Panc1 (cell line): ENCODE measurements around the gene STEAP3. TPM values are rescaled to one million over a fixed set of nuclear protein-coding genes. Genes with fewer than 3 reads are reported as not detected.

Experiments used
- ATAC-seq: fragments of 200-7000 bp; cut with Tn5 transposase; 2 replicates; pipeline ENCODE4 v1.9.1; 2020; ENCODE audit warnings: mild to moderate bottlenecking, moderate library complexity
- BruUV-seq: library from RNA; stranded (reverse); fragments of 400-500 nt; replicated peaks from 2 replicates; lab custom pipeline; 2021; lab: Mats Ljungman, UMichigan
- CTCF ChIA-PET: fragments of 300-600 bp; sonication (Branson Sonifier 250); formaldehyde crosslinking; loops from one replicate; lab custom pipeline; 2022; ENCODE audit warnings: antibody characterized with exemption; lab: Charles Lee
- POLR2A ChIA-PET: fragments of 300-600 bp; sonication (Branson Sonifier 250); formaldehyde crosslinking; loops from one replicate; lab custom pipeline; 2022; ENCODE audit warnings: antibody characterized with exemption; lab: Charles Lee
- DNase-seq: peaks from one replicate; pipeline ENCODE4 v3.0.0-alpha.2; 2010; ENCODE audit warnings: low read depth, low spot score
- H3K27ac ChIP-seq: 2 replicates; pipeline ENCODE4 v1.5.1; 2011; ENCODE audit warnings: mild to moderate bottlenecking, low read length, inconsistent platforms
- H3K27me3 ChIP-seq: fragments of 200-500 bp; sonication (Bioruptor generic); 2 replicates; pipeline ENCODE4 v1.6.0; 2014; ENCODE audit warnings: low read length, inconsistent platforms; ENCODE audit not compliant: control insufficient read depth, insufficient read depth
- H3K36me3 ChIP-seq: fragments of 200-500 bp; sonication (Bioruptor generic); 2 replicates; pipeline ENCODE4 v1.5.1; 2014; ENCODE audit warnings: inconsistent platforms, mild to moderate bottlenecking, low read length, moderate library complexity; ENCODE audit not compliant: control insufficient read depth, insufficient read depth
- H3K4me1 ChIP-seq: 2 replicates; pipeline ENCODE4 v1.5.1; 2011; ENCODE audit warnings: inconsistent platforms, mild to moderate bottlenecking, low read length, moderate library complexity; ENCODE audit not compliant: control insufficient read depth, insufficient read depth
- H3K4me3 ChIP-seq, 2 experiments: 2 replicates each; pipeline ENCODE4 v1.5.1; 2011 to 2012; ENCODE audit warnings: low read depth in 2 of 2, low read length in 2 of 2, mild to moderate bottlenecking in 2 of 2, inconsistent platforms in 1 of 2, moderate library complexity in 1 of 2
- H3K9me3 ChIP-seq: fragments of 200-500 bp; sonication (Bioruptor generic); 2 replicates; pipeline ENCODE4 v1.5.1; 2014; ENCODE audit warnings: low read depth, mild to moderate bottlenecking, inconsistent platforms, low read length, moderate library complexity; ENCODE audit not compliant: control insufficient read depth, insufficient read depth
- POLR2AphosphoS5 ChIP-seq: IDR thresholded peaks from 2 replicates; pipeline ENCODE4 v1.6.1; 2012; ENCODE audit warnings: mild to moderate bottlenecking, low read depth, low read length, moderate library complexity
- SIN3A ChIP-seq: IDR thresholded peaks from 2 replicates; pipeline ENCODE4 v1.6.1; 2012; ENCODE audit warnings: low read depth, mild to moderate bottlenecking, low read length, moderate library complexity, borderline replicate concordance; ENCODE audit not compliant: insufficient read depth
- TCF7L2 ChIP-seq: IDR thresholded peaks from 2 replicates; pipeline ENCODE4 v1.6.1; 2011; ENCODE audit warnings: mild to moderate bottlenecking, low read depth, low read length, inconsistent platforms
- in situ Hi-C: cut with HindIII; loops from 2 replicates; pipeline ENCODE4 v1.10.0; 2016; ENCODE audit warnings: low sequenced_read_pairs, low pct_unique_long_range_greater_than_20kb
- intact Hi-C: fragments of 100-400 bp; cut with micrococcal nuclease; formaldehyde crosslinking; loops from one replicate; pipeline ENCODE4 v1.10.0; 2022; ENCODE audit not compliant: unreplicated experiment
- total RNA-seq: library from RNA; stranded (reverse); gene quantifications from one replicate; pipeline ENCODE4 v1.2.1, GENCODE V29; 2021; ENCODE audit not compliant: unreplicated experiment
- TF ChIP-seq, protein P1 (sequence below): fragments of 450-650 bp; IDR thresholded peaks from 2 replicates; pipeline ENCODE4 v1.5.1; 2017; ENCODE audit warnings: mild to moderate bottlenecking
- TF ChIP-seq, protein P2 (sequence below), 2 experiments: IDR thresholded peaks; 2 replicates each; pipeline ENCODE4 v1.6.1; 2011 to 2012; ENCODE audit warnings: low read depth in 2 of 2, control low read depth in 1 of 2, low read length in 1 of 2, mild to moderate bottlenecking in 1 of 2, moderate library complexity in 1 of 2; ENCODE audit not compliant: insufficient read depth in 1 of 2

The STEAP3 gene
- total RNA-seq, 1 experiment from 2014 or later, result 44.8 TPM

DNA sequence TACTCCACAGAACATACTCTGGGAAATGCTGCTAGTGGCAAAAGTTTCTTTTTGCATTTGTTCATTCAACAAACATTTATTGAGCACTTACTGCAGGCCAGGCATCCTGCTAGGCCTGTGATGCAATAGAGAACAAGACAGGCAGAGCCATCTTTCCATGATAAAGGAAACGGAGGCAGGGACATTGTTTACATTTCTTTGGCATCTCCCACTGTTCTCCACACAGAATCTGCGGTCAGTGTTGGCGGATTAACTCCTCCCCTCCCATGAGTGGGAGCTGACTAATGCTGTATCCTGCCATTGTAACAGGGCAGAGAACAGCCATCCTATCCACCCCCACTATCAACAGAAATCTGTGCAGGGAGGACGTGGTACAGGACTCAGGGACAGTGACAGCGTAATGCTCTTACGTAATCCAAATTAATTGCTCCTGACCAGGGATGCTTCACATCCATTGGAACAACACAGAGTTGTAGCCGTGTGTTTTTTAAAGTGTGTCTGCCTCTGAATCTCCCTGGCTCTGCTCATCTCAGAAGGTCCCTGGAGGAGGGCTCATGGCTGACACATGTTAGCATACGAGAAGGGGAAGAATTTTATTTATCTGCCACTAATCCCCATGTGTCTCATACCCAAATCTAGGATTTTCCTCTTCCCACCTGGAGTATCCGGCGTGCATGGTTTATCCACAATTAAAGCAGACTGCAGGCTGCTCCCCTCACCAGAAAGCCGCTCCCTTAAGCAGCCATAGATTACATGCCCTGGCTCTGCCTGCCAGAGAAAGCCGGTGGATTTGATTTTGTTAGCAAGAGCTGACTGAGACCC lies 32.3 kb downstream of the STEAP3 start:
- ATAC-seq (peak; percentile 85), DNase-seq (peak; percentile 81)
- Histone ChIP-seq H3K36me3 (no peaks in the 10 kb centered on the region; the same call in 1 of the 2 replicates), H3K27me3 (no peaks in the 10 kb centered on the region), H3K9me3 (no peaks in the 10 kb centered on the region), H3K27ac (peak overlapping the region; percentile 86), H3K4me3 (no peak overlapping the region), H3K4me1 (peaks cover 62% of the 10 kb centered on the region)
- POLR2A ChIA-PET, result no interaction called here
- in situ Hi-C loops, result no loop called here
- CTCF ChIA-PET, result interaction anchor here (0.7 kb wide), 1 partner anchor 67 kb away, joined by 3 read pairs; no protein-coding TSS in a partner anchor
- TF ChIP-seq SIN3A (no peak), POLR2AphosphoS5 (peak; percentile 57; the same call in 1 of the 2 replicates), TCF7L2 (no peak)
- TF ChIP-seq, protein P1, sequence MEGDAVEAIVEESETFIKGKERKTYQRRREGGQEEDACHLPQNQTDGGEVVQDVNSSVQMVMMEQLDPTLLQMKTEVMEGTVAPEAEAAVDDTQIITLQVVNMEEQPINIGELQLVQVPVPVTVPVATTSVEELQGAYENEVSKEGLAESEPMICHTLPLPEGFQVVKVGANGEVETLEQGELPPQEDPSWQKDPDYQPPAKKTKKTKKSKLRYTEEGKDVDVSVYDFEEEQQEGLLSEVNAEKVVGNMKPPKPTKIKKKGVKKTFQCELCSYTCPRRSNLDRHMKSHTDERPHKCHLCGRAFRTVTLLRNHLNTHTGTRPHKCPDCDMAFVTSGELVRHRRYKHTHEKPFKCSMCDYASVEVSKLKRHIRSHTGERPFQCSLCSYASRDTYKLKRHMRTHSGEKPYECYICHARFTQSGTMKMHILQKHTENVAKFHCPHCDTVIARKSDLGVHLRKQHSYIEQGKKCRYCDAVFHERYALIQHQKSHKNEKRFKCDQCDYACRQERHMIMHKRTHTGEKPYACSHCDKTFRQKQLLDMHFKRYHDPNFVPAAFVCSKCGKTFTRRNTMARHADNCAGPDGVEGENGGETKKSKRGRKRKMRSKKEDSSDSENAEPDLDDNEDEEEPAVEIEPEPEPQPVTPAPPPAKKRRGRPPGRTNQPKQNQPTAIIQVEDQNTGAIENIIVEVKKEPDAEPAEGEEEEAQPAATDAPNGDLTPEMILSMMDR, result no peak
- TF ChIP-seq, protein P2, sequence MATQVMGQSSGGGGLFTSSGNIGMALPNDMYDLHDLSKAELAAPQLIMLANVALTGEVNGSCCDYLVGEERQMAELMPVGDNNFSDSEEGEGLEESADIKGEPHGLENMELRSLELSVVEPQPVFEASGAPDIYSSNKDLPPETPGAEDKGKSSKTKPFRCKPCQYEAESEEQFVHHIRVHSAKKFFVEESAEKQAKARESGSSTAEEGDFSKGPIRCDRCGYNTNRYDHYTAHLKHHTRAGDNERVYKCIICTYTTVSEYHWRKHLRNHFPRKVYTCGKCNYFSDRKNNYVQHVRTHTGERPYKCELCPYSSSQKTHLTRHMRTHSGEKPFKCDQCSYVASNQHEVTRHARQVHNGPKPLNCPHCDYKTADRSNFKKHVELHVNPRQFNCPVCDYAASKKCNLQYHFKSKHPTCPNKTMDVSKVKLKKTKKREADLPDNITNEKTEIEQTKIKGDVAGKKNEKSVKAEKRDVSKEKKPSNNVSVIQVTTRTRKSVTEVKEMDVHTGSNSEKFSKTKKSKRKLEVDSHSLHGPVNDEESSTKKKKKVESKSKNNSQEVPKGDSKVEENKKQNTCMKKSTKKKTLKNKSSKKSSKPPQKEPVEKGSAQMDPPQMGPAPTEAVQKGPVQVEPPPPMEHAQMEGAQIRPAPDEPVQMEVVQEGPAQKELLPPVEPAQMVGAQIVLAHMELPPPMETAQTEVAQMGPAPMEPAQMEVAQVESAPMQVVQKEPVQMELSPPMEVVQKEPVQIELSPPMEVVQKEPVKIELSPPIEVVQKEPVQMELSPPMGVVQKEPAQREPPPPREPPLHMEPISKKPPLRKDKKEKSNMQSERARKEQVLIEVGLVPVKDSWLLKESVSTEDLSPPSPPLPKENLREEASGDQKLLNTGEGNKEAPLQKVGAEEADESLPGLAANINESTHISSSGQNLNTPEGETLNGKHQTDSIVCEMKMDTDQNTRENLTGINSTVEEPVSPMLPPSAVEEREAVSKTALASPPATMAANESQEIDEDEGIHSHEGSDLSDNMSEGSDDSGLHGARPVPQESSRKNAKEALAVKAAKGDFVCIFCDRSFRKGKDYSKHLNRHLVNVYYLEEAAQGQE (IDR thresholded peaks at IDR 0.05; ENCODE audit: insufficient read depth in 1 of 2, low read depth in 2 of 2, low read length in 1 of 2), result no peak
- intact Hi-C loops, result no loop called here
- no TSS peak for BruUV-seq

DNA sequence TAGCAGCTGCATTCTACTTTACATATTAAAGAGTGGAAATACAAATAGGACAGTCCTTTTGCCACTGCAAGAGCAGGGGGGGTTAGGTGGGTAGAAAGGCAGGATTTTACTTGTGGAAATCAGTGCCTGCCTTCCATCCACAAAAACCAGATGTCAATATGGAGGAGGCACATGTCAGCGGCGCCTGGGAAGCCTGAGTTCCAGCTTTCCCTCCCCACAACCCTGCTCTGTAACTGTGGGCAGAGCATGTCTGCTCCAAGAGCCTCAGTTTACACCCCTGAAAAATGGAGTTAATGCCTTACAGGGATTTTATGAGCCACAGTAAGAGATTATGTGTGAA lies 32.9 kb downstream of the STEAP3 start:
- H3K27ac ChIP-seq, result peak overlapping the region; percentile 86

More for the DNA sequence above, 32.9 kb downstream of the STEAP3 start:
- no TSS peak for BruUV-seq
- no peak for DNase-seq
- POLR2A ChIA-PET, result no interaction called here
- in situ Hi-C loops (no loop called here), intact Hi-C loops (no loop called here)
- CTCF ChIA-PET, result no interaction called here
- no peaks in the 10 kb centered on the region for H3K9me3 ChIP-seq
- H3K4me1 ChIP-seq, result peaks cover 62% of the 10 kb centered on the region
- no peaks in the 10 kb centered on the region; the same call in 1 of the 2 replicates for H3K36me3 ChIP-seq
- no peak overlapping the region for H3K4me3 ChIP-seq
- no peak for ATAC-seq
- no peak for TF ChIP-seq TCF7L2
- TF ChIP-seq, protein P2 (IDR thresholded peaks at IDR 0.05; ENCODE audit: insufficient read depth in 1 of 2, low read depth in 2 of 2, low read length in 1 of 2), result no peak
- TF ChIP-seq POLR2AphosphoS5, result no peak
- TF ChIP-seq SIN3A, result no peak
- TF ChIP-seq, protein P1, result no peak
- no peaks in the 10 kb centered on the region for H3K27me3 ChIP-seq
